IMR-90 (cell line): ENCODE data around the gene RNF34. TPM values are rescaled to one million over a fixed set of nuclear protein-coding genes. Genes with fewer than 3 reads are reported as not detected.

Source experiments
- ATAC-seq: fragments of 200-7000 bp; cut with Tn5 transposase; 2 replicates; pipeline ENCODE4 v1.9.1; 2020; ENCODE audit warnings: low read depth, mild to moderate bottlenecking, moderate library complexity
- BruUV-seq: library from RNA; stranded (reverse); fragments of 400-500 nt; replicated peaks from 2 replicates; lab custom pipeline; 2021; lab: Mats Ljungman, UMichigan
- CTCF ChIA-PET: fragments of 300-600 bp; formaldehyde crosslinking; extraction: SDS; loops from one replicate; lab custom pipeline; 2021; ENCODE audit warnings: antibody characterized with exemption; lab: Yijun Ruan, JAX
- POLR2A ChIA-PET: fragments of 300-600 bp; sonication (Branson Sonifier 250); formaldehyde crosslinking; loops from one replicate; lab custom pipeline; 2022; ENCODE audit warnings: antibody characterized with exemption; ENCODE audit not compliant: unreplicated experiment; lab: Charles Lee
- DNase-seq: peaks from one replicate; pipeline ENCODE4 v3.0.0; 2013
- H2AFZ ChIP-seq: replicated peaks from 2 replicates; pipeline ENCODE3; 2013; ENCODE audit warnings: low read length, mild to moderate bottlenecking; ENCODE audit not compliant: poor library complexity
- H2AK5ac ChIP-seq: 2 replicates; pipeline ENCODE4 v1.6.1; 2013; ENCODE audit warnings: low read depth, low read length, inconsistent platforms
- H2AK9ac ChIP-seq: replicated peaks from 2 replicates; pipeline ENCODE3; 2013; ENCODE audit warnings: mild to moderate bottlenecking, low read depth, low read length, moderate library complexity; ENCODE audit not compliant: poor library complexity
- H2BK120ac ChIP-seq: 2 replicates; pipeline ENCODE4 v1.6.1; 2013; ENCODE audit warnings: low read depth, low read length, inconsistent platforms
- H2BK15ac ChIP-seq: 3 replicates; pipeline ENCODE4 v1.6.1; 2013; ENCODE audit warnings: low read depth, low read length, inconsistent platforms
- H2BK20ac ChIP-seq: 2 replicates; pipeline ENCODE4 v1.6.1; 2013; ENCODE audit warnings: low read depth, mild to moderate bottlenecking, inconsistent platforms, low read length, moderate library complexity
- H2BK5ac ChIP-seq: 2 replicates; pipeline ENCODE4 v1.6.1; 2013; ENCODE audit warnings: mild to moderate bottlenecking, low read depth, low read length, inconsistent platforms; ENCODE audit not compliant: poor library complexity, severe bottlenecking
- H3K14ac ChIP-seq: replicated peaks from 2 replicates; pipeline ENCODE4 v1.6.1; 2013; ENCODE audit warnings: low read depth, low read length, inconsistent platforms
- H3K18ac ChIP-seq: 2 replicates; pipeline ENCODE4 v1.6.1; 2013; ENCODE audit warnings: low read depth, low read length, control low read depth
- H3K23ac ChIP-seq: 2 replicates; pipeline ENCODE4 v1.6.1; 2013; ENCODE audit warnings: low read depth, low read length, inconsistent platforms
- H3K27ac ChIP-seq: 2 replicates; pipeline ENCODE4 v1.5.1; 2013; ENCODE audit warnings: mild to moderate bottlenecking, control low read depth, low read length; ENCODE audit not compliant: insufficient read depth
- H3K27me3 ChIP-seq: 2 replicates; pipeline ENCODE4 v1.6.1; 2013; ENCODE audit warnings: low read length; ENCODE audit not compliant: control insufficient read depth, insufficient read depth
- H3K36me3 ChIP-seq: 2 replicates; pipeline ENCODE4 v1.6.1; 2013; ENCODE audit warnings: low read length, mixed read lengths; ENCODE audit not compliant: control insufficient read depth, insufficient read depth
- H3K4ac ChIP-seq: 2 replicates; pipeline ENCODE4 v1.6.1; 2013; ENCODE audit warnings: low read depth, low read length, inconsistent platforms
- H3K4me1 ChIP-seq: 2 replicates; pipeline ENCODE4 v1.6.1; 2013; ENCODE audit warnings: low read length, mixed read lengths; ENCODE audit not compliant: control insufficient read depth, insufficient read depth
- H3K4me2 ChIP-seq: 2 replicates; pipeline ENCODE4 v1.6.1; 2013; ENCODE audit warnings: low read depth, mild to moderate bottlenecking, control low read depth, low read length, moderate library complexity
- H3K4me3 ChIP-seq: 2 replicates; pipeline ENCODE4 v1.5.1; 2013; ENCODE audit warnings: low read depth, mild to moderate bottlenecking, control low read depth, low read length, moderate library complexity; ENCODE audit not compliant: insufficient read depth
- H3K56ac ChIP-seq: 2 replicates; pipeline ENCODE4 v1.6.1; 2013; ENCODE audit warnings: low read length, inconsistent platforms; ENCODE audit not compliant: insufficient read depth; ENCODE audit errors: extremely low read depth
- H3K79me1 ChIP-seq, 2 experiments: 2 replicates each; pipeline ENCODE4 v1.6.1; 2013; ENCODE audit warnings: low read length in 2 of 2, inconsistent platforms in 1 of 2, low read depth in 1 of 2
- H3K9ac ChIP-seq: 2 replicates; pipeline ENCODE4 v1.6.1; 2013; ENCODE audit warnings: low read depth, low read length, control low read depth
- H3K9me1 ChIP-seq: 2 replicates; pipeline ENCODE4 v1.6.1; 2013; ENCODE audit warnings: low read length, inconsistent platforms; ENCODE audit not compliant: insufficient read depth
- H3K9me3 ChIP-seq: 2 replicates; pipeline ENCODE4 v1.6.1; 2013; ENCODE audit warnings: low read length; ENCODE audit not compliant: control insufficient read depth, insufficient read depth
- H4K20me1 ChIP-seq: 2 replicates; pipeline ENCODE4 v1.6.1; 2013; ENCODE audit warnings: low read length, inconsistent platforms; ENCODE audit not compliant: insufficient read depth
- H4K5ac ChIP-seq: 2 replicates; pipeline ENCODE4 v1.6.1; 2013; ENCODE audit warnings: mild to moderate bottlenecking, low read depth, low read length, control low read depth
- H4K8ac ChIP-seq, 2 experiments: 2 replicates each; pipeline ENCODE4 v1.6.1; 2013; ENCODE audit warnings: low read depth in 2 of 2, low read length in 2 of 2, control low read depth in 1 of 2, inconsistent platforms in 1 of 2
- H4K91ac ChIP-seq: 2 replicates; pipeline ENCODE4 v1.6.1; 2013; ENCODE audit warnings: low read depth, low read length, inconsistent platforms; ENCODE audit not compliant: insufficient read depth
- BHLHE40 ChIP-seq: fragments of 150-350 bp; IDR thresholded peaks from 2 replicates; pipeline ENCODE4 v1.6.1; 2016; ENCODE audit warnings: mild to moderate bottlenecking, low read depth, low read length
- CEBPB ChIP-seq: IDR thresholded peaks from 2 replicates; pipeline ENCODE4 v1.6.1; 2012; ENCODE audit warnings: low read depth, low read length, improper control_type of control experiment
- ELK1 ChIP-seq: fragments of 150-350 bp; IDR thresholded peaks from 2 replicates; pipeline ENCODE4 v1.6.1; 2016; ENCODE audit warnings: low read depth, mild to moderate bottlenecking, low read length, moderate library complexity, borderline replicate concordance
- MAFK ChIP-seq: IDR thresholded peaks from 2 replicates; pipeline ENCODE4 v1.6.1; 2012; ENCODE audit warnings: low read depth, low read length, improper control_type of control experiment
- MXI1 ChIP-seq: IDR thresholded peaks from 2 replicates; pipeline ENCODE4 v1.6.1; 2012; ENCODE audit warnings: low read depth, mild to moderate bottlenecking, low read length, moderate library complexity, borderline replicate concordance
- NFE2L2 ChIP-seq: fragments of 150-350 bp; IDR thresholded peaks from 2 replicates; pipeline ENCODE4 v1.6.1; 2016; ENCODE audit warnings: low read depth, mild to moderate bottlenecking, low read length
- POLR2A ChIP-seq: IDR thresholded peaks from 2 replicates; pipeline ENCODE4 v1.6.1; 2012; ENCODE audit warnings: mild to moderate bottlenecking, low read depth, low read length
- RAD21 ChIP-seq: IDR thresholded peaks from 2 replicates; pipeline ENCODE4 v1.6.1; 2012; ENCODE audit warnings: low read length, improper control_type of control experiment
- RCOR1 ChIP-seq: IDR thresholded peaks from 2 replicates; pipeline ENCODE4 v1.6.1; 2012; ENCODE audit warnings: mild to moderate bottlenecking, low read length, improper control_type of control experiment; ENCODE audit not compliant: insufficient replicate concordance
- SMC3 ChIP-seq: fragments of 150-350 bp; IDR thresholded peaks from 2 replicates; pipeline ENCODE4 v1.6.1; 2016; ENCODE audit warnings: low read depth, mild to moderate bottlenecking, antibody characterized with exemption, low read length, moderate library complexity
- WGBS, 2 experiments: methylation state at CpG; one replicate each; pipeline versions ENCODE4 v1.1.5 to v1.1.7; 2013; ENCODE audit warnings: missing lambda C conversion rate in 2 of 2; ENCODE audit not compliant: insufficient read length in 1 of 2; ENCODE audit errors: extremely low coverage in 2 of 2; 5-methylcytosine and 5-hydroxymethylcytosine counted together
- dilution Hi-C: fragments of 300-500 bp; cut with HindIII; formaldehyde crosslinking; loops from one replicate; pipeline ENCODE4 v1.14.3; 2018; ENCODE audit warnings: low sequenced_read_pairs; ENCODE audit not compliant: unreplicated experiment
- in situ Hi-C: fragments of 300-500 bp; cut with MboI; formaldehyde crosslinking; loops from 3 replicates; pipeline ENCODE4 v1.14.3; 2019; ENCODE audit warnings: low sequenced_read_pairs, inconsistent platforms, mixed read lengths
- intact Hi-C: fragments of 100-400 bp; cut with micrococcal nuclease; formaldehyde crosslinking; loops from 2 replicates; pipeline ENCODE4 v1.10.0; 2022
- polyA plus RNA-seq, 3 experiments: library from polyadenylated mRNA; depleted of rRNA; stranded (reverse); fragments of >200 nt; gene quantifications; 2 replicates each; pipeline ENCODE4 v1.2.3, GENCODE V29; 2012; ENCODE audit warnings: low replicate concordance in 1 of 3
- total RNA-seq: library from RNA; depleted of rRNA; stranded (reverse); fragments of >200 nt; gene quantifications from 2 replicates; pipeline ENCODE4 v1.2.3, GENCODE V29; 2012

RNF34 gene
- total and polyA plus RNA-seq, 2 of the 4 experiments (the other 2 are of a cell fraction): 33.2 to 69.5 TPM

GRCh38 chr12:121452985-121453360 lies 53.1 kb downstream of the RNF34 start:
- Histone ChIP-seq H3K23ac (no peak overlapping the region), H3K4me3 (no peak overlapping the region)
- no peak for ATAC-seq

More at GRCh38 chr12:121452985-121453360, 53.1 kb downstream of the RNF34 start:
- no peak overlapping the region for H3K4ac ChIP-seq
- H2BK15ac ChIP-seq: no peak overlapping the region
- H3K4me1 ChIP-seq: no peaks in the 10 kb centered on the region
- no peak overlapping the region for H2BK5ac ChIP-seq
- peaks cover 39 to 71% of the 10 kb centered on the region in 2 experiments for H3K79me1 ChIP-seq
- H4K8ac ChIP-seq: no peak overlapping the region
- no peak overlapping the region for H2BK20ac ChIP-seq
- no peak overlapping the region for H2AK9ac ChIP-seq
- ChIA-PET CTCF (no interaction called here), POLR2A (no interaction called here)
- no peaks in the 10 kb centered on the region for H3K27me3 ChIP-seq
- H3K36me3 ChIP-seq: peaks cover 11% of the 10 kb centered on the region
- no peak overlapping the region for H3K9ac ChIP-seq
- no peak overlapping the region for H3K14ac ChIP-seq
- no peak overlapping the region for H4K5ac ChIP-seq
- no peak for DNase-seq
- WGBS, 2 experiments: 97% methylated on average over 39 of the region's 39 CpGs; no CpG with 5 or more reads in 1 of the 2 experiments
- H4K20me1 ChIP-seq: peaks cover 39% of the 10 kb centered on the region
- no peak overlapping the region for H2BK120ac ChIP-seq
- intact Hi-C loops: no loop called here
- TF ChIP-seq ELK1 (no peak), NFE2L2 (no peak), BHLHE40 (no peak), RCOR1 (no peak), RAD21 (no peak), POLR2A (no peak), SMC3 (no peak), CEBPB (no peak), MXI1 (no peak), MAFK (no peak)
- H3K9me3 ChIP-seq: no peaks in the 10 kb centered on the region
- no peak overlapping the region for H3K4me2 ChIP-seq
- BruUV-seq: no TSS peak
- no peak overlapping the region for H2AFZ ChIP-seq
- dilution Hi-C loops: no loop called here
- in situ Hi-C loops: no loop called here
- H3K9me1 ChIP-seq: peaks cover 15% of the 10 kb centered on the region
- no peak overlapping the region for H2AK5ac ChIP-seq
- H3K18ac ChIP-seq: no peak overlapping the region
- H4K91ac ChIP-seq: no peak overlapping the region
- no peak overlapping the region for H3K56ac ChIP-seq
- no peak overlapping the region for H3K27ac ChIP-seq
